Measurements from ENCODE around the gene CENPS. TPM values are rescaled to one million over a fixed set of nuclear protein-coding genes. Genes with fewer than 3 reads are reported as not detected.

CENPS gene
- total RNA-seq, 1 donor from 2014 or later: 17.6 TPM

- Histone ChIP-seq H3K4me3 (no peak overlapping the region), H3K27me3 (no peaks in the 10 kb centered on the region), H2AFZ (replicated peaks) (no peak overlapping the region), H3K9ac (no peak overlapping the region), H3K79me2 (ENCODE audit: low read depth) (no peaks in the 10 kb centered on the region), H3K36me3 (no peaks in the 10 kb centered on the region), H3K4me1 (no peaks in the 10 kb centered on the region), H3K27ac (no peak overlapping the region), H3K4me2 (no peak overlapping the region), H3K9me3 (ENCODE audit: low read depth) (no peaks in the 10 kb centered on the region), H3F3A (ENCODE audit: low read depth) (no peaks in the 10 kb centered on the region), H4K20me1 (ENCODE audit: low read depth) (no peaks in the 10 kb centered on the region)
- Mint-ChIP-seq H3K9me3 (no peaks in the 10 kb centered on the region), H3K36me3 (peaks cover 4% of the 10 kb centered on the region), H3K27ac (no peak overlapping the region), H3K27me3 (ENCODE audit: insufficient read depth, low read depth) (peaks cover 3% of the 10 kb centered on the region), H3K4me1 (peaks cover 10% of the 10 kb centered on the region), H3K4me3 (no peak overlapping the region)
- DNase-seq (ENCODE audit: low spot score): no peak
- TF ChIP-seq EZH2 (IDR thresholded peaks at IDR 0.05) (no peak), EZH2phosphoT487 (IDR thresholded peaks at IDR 0.05) (no peak), CTCF (IDR thresholded peaks at IDR 0.05) (no peak)
Measured at GRCh38 chr1:10438677-10439163, 8.5 kb downstream of the CENPS start.

- Mint-ChIP-seq H3K36me3 (peaks cover 4% of the 10 kb centered on the region), H3K9me3 (no peaks in the 10 kb centered on the region), H3K27ac (no peak overlapping the region), H3K4me1 (peaks cover 6% of the 10 kb centered on the region), H3K27me3 (ENCODE audit: insufficient read depth, low read depth) (no peaks in the 10 kb centered on the region), H3K4me3 (no peak overlapping the region)
- no peaks in the 10 kb centered on the region for H3K27me3 ChIP-seq
- H2AFZ ChIP-seq (replicated peaks): no peak overlapping the region
- H4K20me1 ChIP-seq (ENCODE audit: low read depth): no peaks in the 10 kb centered on the region
- no peak for DNase-seq (ENCODE audit: low spot score)
- TF ChIP-seq EZH2 (IDR thresholded peaks at IDR 0.05) (no peak), CTCF (IDR thresholded peaks at IDR 0.05) (no peak), EZH2phosphoT487 (IDR thresholded peaks at IDR 0.05) (no peak)
- H3K9ac ChIP-seq: no peak overlapping the region
- H3K9me3 ChIP-seq (ENCODE audit: low read depth): no peaks in the 10 kb centered on the region
- no peaks in the 10 kb centered on the region for H3K79me2 ChIP-seq (ENCODE audit: low read depth)
- H3K4me1 ChIP-seq: no peaks in the 10 kb centered on the region
- no peak overlapping the region for H3K27ac ChIP-seq
- H3K4me3 ChIP-seq: no peak overlapping the region
- no peak overlapping the region for H3K4me2 ChIP-seq
- no peaks in the 10 kb centered on the region for H3K36me3 ChIP-seq
- no peaks in the 10 kb centered on the region for H3F3A ChIP-seq (ENCODE audit: low read depth)
Measured at GRCh38 chr1:10440305-10440704, 10.1 kb downstream of the CENPS start.

GRCh38 chr1:10440794-10441193, 10.6 kb downstream of the CENPS start:
- no peaks in the 10 kb centered on the region for H3K36me3 ChIP-seq
- Mint-ChIP-seq H3K9me3 (no peaks in the 10 kb centered on the region), H3K4me3 (no peak overlapping the region), H3K36me3 (peaks cover 4% of the 10 kb centered on the region), H3K27ac (no peak overlapping the region), H3K4me1 (peaks cover 6% of the 10 kb centered on the region), H3K27me3 (ENCODE audit: insufficient read depth, low read depth) (no peaks in the 10 kb centered on the region)
- no peaks in the 10 kb centered on the region for H3K79me2 ChIP-seq (ENCODE audit: low read depth)
- H3K4me1 ChIP-seq: no peaks in the 10 kb centered on the region
- no peak for TF ChIP-seq EZH2 (IDR thresholded peaks at IDR 0.05)
- TF ChIP-seq CTCF (IDR thresholded peaks at IDR 0.05): no peak
- TF ChIP-seq EZH2phosphoT487 (IDR thresholded peaks at IDR 0.05): no peak
- no peaks in the 10 kb centered on the region for H3K9me3 ChIP-seq (ENCODE audit: low read depth)
- no peaks in the 10 kb centered on the region for H3K27me3 ChIP-seq
- H3K27ac ChIP-seq: no peak overlapping the region
- no peak overlapping the region for H3K4me3 ChIP-seq
- no peak overlapping the region for H3K9ac ChIP-seq
- no peaks in the 10 kb centered on the region for H3F3A ChIP-seq (ENCODE audit: low read depth)
- DNase-seq (ENCODE audit: low spot score): no peak
- H3K4me2 ChIP-seq: no peak overlapping the region
- H2AFZ ChIP-seq (replicated peaks): no peak overlapping the region
- H4K20me1 ChIP-seq (ENCODE audit: low read depth): no peaks in the 10 kb centered on the region

Measured in neural progenitor cell (in vitro differentiated cells).